Parathyroid adenoma (tissue), 2 donors: ENCODE results near the gene HPD.
"Not testable (repeated sequence)": the region's sequence is repeated elsewhere in the genome, so short reads cannot be mapped to it uniquely, and the experiment has no call there.

Experiments used
- H2AFZ ChIP-seq: fragments of 300-600 bp; sonication (generic); one replicate; pipeline ENCODE4 v1.7.0; 2017; ENCODE audit warnings: antibody characterized with exemption, mild to moderate bottlenecking
- H3K27ac ChIP-seq: fragments of 300-600 bp; sonication (generic); one replicate; pipeline ENCODE4 v1.7.0; 2017
- H3K27me3 ChIP-seq: fragments of 300-600 bp; sonication (generic); one replicate; pipeline ENCODE4 v1.7.0; 2017; ENCODE audit warnings: low read length; ENCODE audit not compliant: control insufficient read depth, insufficient read depth
- H3K36me3 ChIP-seq: fragments of 300-600 bp; sonication (generic); one replicate; pipeline ENCODE4 v1.7.0; 2017; ENCODE audit warnings: low read length; ENCODE audit not compliant: control insufficient read depth, insufficient read depth
- H3K4me1 ChIP-seq: fragments of 300-600 bp; sonication (generic); one replicate; pipeline ENCODE4 v1.7.0; 2017; ENCODE audit warnings: control low read depth
- H3K4me2 ChIP-seq: fragments of 300-600 bp; sonication (generic); one replicate; pipeline ENCODE4 v1.7.0; 2017; ENCODE audit warnings: low read length
- H3K4me3 ChIP-seq: fragments of 300-600 bp; sonication (generic); one replicate; pipeline ENCODE4 v1.7.0; 2017; ENCODE audit warnings: low read depth, low read length
- H3K79me2 ChIP-seq: fragments of 300-600 bp; sonication (generic); one replicate; pipeline ENCODE4 v1.7.0; 2017; ENCODE audit warnings: control low read depth
- H3K9ac ChIP-seq: fragments of 300-600 bp; sonication (generic); one replicate; pipeline ENCODE4 v1.7.0; 2017; ENCODE audit warnings: mild to moderate bottlenecking
- H3K9me3 ChIP-seq: fragments of 300-600 bp; sonication (generic); one replicate; pipeline ENCODE4 v1.7.0; 2017; ENCODE audit warnings: low read length; ENCODE audit not compliant: control insufficient read depth
- CTCF ChIP-seq: fragments of 300-600 bp; sonication (generic); IDR thresholded peaks from one replicate; pipeline ENCODE4 v1.7.0; 2017; ENCODE audit warnings: antibody characterized with exemption, mild to moderate bottlenecking
- donor health status: primary hyperparathyroidism.

HPD gene

GRCh38 chr12:121866331-121866730 is 7.7 kb upstream of the HPD start:
- no peaks in the 10 kb centered on the region for H3K9me3 ChIP-seq
- TF ChIP-seq CTCF, result no peak
- H3K4me1 ChIP-seq, result peaks cover 9% of the 10 kb centered on the region
- H2AFZ ChIP-seq, result no peak overlapping the region
- H3K27ac ChIP-seq, result no peak overlapping the region
- H3K4me2 ChIP-seq, result no peak overlapping the region
- H3K9ac ChIP-seq, result no peak overlapping the region
- H3K27me3 ChIP-seq, result no peaks in the 10 kb centered on the region
- no peaks in the 10 kb centered on the region for H3K79me2 ChIP-seq
- no peaks in the 10 kb centered on the region for H3K36me3 ChIP-seq
- H3K4me3 ChIP-seq, result no peak overlapping the region

- no peaks in the 10 kb centered on the region for H3K79me2 ChIP-seq
Measured at GRCh38 chr12:121861636-121862254, 3.1 kb upstream of the HPD start.

DNA sequence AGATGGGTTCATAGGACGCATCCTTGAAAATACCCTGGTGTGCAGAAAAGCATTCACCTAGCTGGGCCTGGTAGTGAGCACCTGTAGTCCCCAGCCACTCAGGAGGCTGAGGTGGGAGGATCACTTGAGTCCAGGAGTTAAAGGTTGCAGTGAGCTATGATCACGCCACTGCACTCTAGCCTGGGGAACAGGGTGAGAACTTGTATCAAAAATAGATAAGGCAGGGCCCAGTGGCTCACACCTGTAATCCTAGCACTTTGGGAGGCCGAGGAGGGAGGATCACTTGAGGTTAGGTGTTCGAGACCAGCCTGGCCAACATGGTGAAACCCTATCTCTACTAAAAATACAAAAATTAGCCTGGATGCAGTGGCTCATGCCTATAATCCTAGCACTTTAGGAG is 2.0 kb upstream of the HPD start:
- not testable (repeated sequence) for H3K79me2 ChIP-seq, H3K4me2 ChIP-seq, H3K36me3 ChIP-seq, H3K4me1 ChIP-seq, H3K27ac ChIP-seq, H3K9ac ChIP-seq, H3K9me3 ChIP-seq, H3K4me3 ChIP-seq, H3K27me3 ChIP-seq, H2AFZ ChIP-seq

More at GRCh38 chr12:121861636-121862254, 3.1 kb upstream of the HPD start:
- Histone ChIP-seq H3K4me1 (peaks cover 9% of the 10 kb centered on the region), H3K36me3 (no peaks in the 10 kb centered on the region), H3K27me3 (no peaks in the 10 kb centered on the region), H3K4me2 (peak overlapping the region; percentile 65), H3K27ac (peak overlapping the region; percentile 73), H3K9me3 (no peaks in the 10 kb centered on the region), H3K9ac (no peak overlapping the region), H2AFZ (peak overlapping the region; percentile 82), H3K4me3 (peak overlapping the region; percentile 46)
- no peak for TF ChIP-seq CTCF

DNA sequence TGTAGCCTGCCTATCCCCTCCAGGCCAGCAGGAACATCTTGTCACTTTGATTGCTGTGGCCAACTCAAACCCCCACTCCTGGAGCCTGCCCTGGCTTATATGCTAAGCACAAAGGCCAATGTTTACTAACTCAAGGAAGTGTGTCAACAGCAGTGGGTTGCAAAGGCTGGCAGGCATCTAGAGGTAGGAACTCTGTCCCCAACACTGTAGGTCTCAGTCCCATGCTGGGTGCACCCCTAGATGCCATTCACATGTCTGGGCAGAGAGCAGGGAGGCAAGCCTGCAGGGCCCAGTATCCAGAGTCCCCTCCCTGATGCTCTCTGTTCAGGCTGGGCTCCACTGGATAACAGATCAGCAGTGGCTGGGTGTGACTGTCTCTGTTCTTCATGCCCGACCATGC is 1.6 kb upstream of the HPD start:
- Histone ChIP-seq H2AFZ (no peak overlapping the region), H3K4me1 (peaks cover 9% of the 10 kb centered on the region), H3K79me2 (no peaks in the 10 kb centered on the region), H3K36me3 (no peaks in the 10 kb centered on the region), H3K4me3 (no peak overlapping the region), H3K27ac (no peak overlapping the region), H3K27me3 (no peaks in the 10 kb centered on the region), H3K4me2 (no peak overlapping the region), H3K9me3 (no peaks in the 10 kb centered on the region), H3K9ac (no peak overlapping the region)
- TF ChIP-seq CTCF, result no peak

- H3K36me3 ChIP-seq, result no peaks in the 10 kb centered on the region
- H3K4me2 ChIP-seq, result no peak overlapping the region
- H2AFZ ChIP-seq, result no peak overlapping the region
- H3K9me3 ChIP-seq, result no peaks in the 10 kb centered on the region
- H3K27me3 ChIP-seq, result no peaks in the 10 kb centered on the region
- TF ChIP-seq CTCF, result no peak
- no peaks in the 10 kb centered on the region for H3K79me2 ChIP-seq
- no peak overlapping the region for H3K9ac ChIP-seq
- H3K4me3 ChIP-seq, result no peak overlapping the region
- peaks cover 9% of the 10 kb centered on the region for H3K4me1 ChIP-seq
- no peak overlapping the region for H3K27ac ChIP-seq
Measured at GRCh38 chr12:121858318-121858661, 369 bp downstream of the HPD start.
